Measurements from ENCODE around the gene NRP2. TPM values are rescaled to one million over a fixed set of nuclear protein-coding genes. Genes with fewer than 3 reads are reported as not detected.
A peak's percentile ranks its signal among the peaks of the same experiment; 100 is the strongest.

NRP2 gene
- polyA plus RNA-seq, 2 of the 4 experiments (the other 2 are of a cell fraction), result 144 to 159 TPM

GRCh38 chr2:205713086-205713485, 30.8 kb downstream of the NRP2 start (continued):
- TF ChIP-seq CBX2 (IDR thresholded peaks at IDR 0.05; ENCODE audit: borderline replicate concordance, low read depth), result no peak

GRCh38 chr2:205714058-205714776, 31.9 kb downstream of the NRP2 start:
- no peak for ATAC-seq
- no peak for DNase-seq (ENCODE audit: low read depth in 1 of 2, low spot score in 1 of 2)
- POLR2A ChIA-PET, result interaction anchor here (0.7 kb wide), 1 partner anchor 32 kb away, joined by 3 read pairs; no protein-coding TSS in a partner anchor
- Histone ChIP-seq H3K27ac (peak overlapping the region; percentile 53 to 93), H3K4me1 (peaks cover 87% of the 10 kb centered on the region), H3K4me3 (no peak overlapping the region), H3K9me3 (no peaks in the 10 kb centered on the region), H3K4me2 (peak overlapping the region; percentile 31)
- CTCF ChIA-PET, result interaction anchor here (1.4 kb wide), 1 partner anchor 33 kb away, joined by 3 read pairs; no protein-coding TSS in a partner anchor
- FAIRE-seq, result no peak
- 76% methylated on average over 5 of the region's 5 CpGs for WGBS (ENCODE audit: missing lambda C conversion rate)
- no peak for TF ChIP-seq PHF8 (IDR thresholded peaks at IDR 0.05; ENCODE audit: borderline replicate concordance, low read depth)

GRCh38 chr2:205714789-205715720, 32.8 kb downstream of the NRP2 start:
- DNase-seq (ENCODE audit: low read depth in 1 of 2, low spot score in 1 of 2) (no peak), FAIRE-seq (no peak), ATAC-seq (peak; percentile 41 to 46; a peak in 4 of 6 replicates)
- H3K4me2 ChIP-seq, result peak overlapping the region; percentile 31
- no peak overlapping the region for H3K4me3 ChIP-seq
- CTCF ChIA-PET, result interaction anchor here (1.0 to 1.4 kb wide), 2 partner anchors 11 to 34 kb away, joined by 3 to 5 read pairs; no protein-coding TSS in a partner anchor
- peaks cover 92% of the 10 kb centered on the region for H3K4me1 ChIP-seq
- H3K27ac ChIP-seq, result peak overlapping the region; percentile 53 to 93
- POLR2A ChIA-PET, result interaction anchor here (0.7 kb wide), 1 partner anchor 31 kb away, joined by 3 read pairs; no protein-coding TSS in a partner anchor
- 64% methylated on average over 13 of the region's 13 CpGs for WGBS (ENCODE audit: missing lambda C conversion rate)
- H3K9me3 ChIP-seq, result no peaks in the 10 kb centered on the region
- TF ChIP-seq CEBPB (IDR thresholded peaks at IDR 0.05), result 0 out of 4 replicates have a peak, but pooled peaks of 1 of the 2 experiments have one; percentile 9
- no peak for TF ChIP-seq RNF2 (IDR thresholded peaks at IDR 0.05; ENCODE audit: borderline replicate concordance, low read depth)
- 0 out of 2 replicates have a peak, but pooled peaks have one; percentile 26 for TF ChIP-seq MAX (IDR thresholded peaks at IDR 0.05)
- no peak for TF ChIP-seq BCL3 (IDR thresholded peaks at IDR 0.05)
- TF ChIP-seq JUN (IDR thresholded peaks at IDR 0.05), result no peak

- DNase-seq (ENCODE audit: low read depth in 1 of 2, low spot score in 1 of 2), result peak; percentile 37 to 75
- peak overlapping the region; percentile 31; the same call in 1 of the 3 replicates for H3K4me2 ChIP-seq
Observed at GRCh38 chr2:205715831-205716525, 33.7 kb downstream of the NRP2 start.

More at GRCh38 chr2:205715831-205716525, 33.7 kb downstream of the NRP2 start:
- ChIA-PET CTCF (interaction anchor here (0.8 to 1.2 kb wide), 3 partner anchors 10 to 838 kb away, joined by 3 to 5 read pairs (median 3); no protein-coding TSS in a partner anchor), POLR2A (interaction anchor here (1.1 kb wide), 1 partner anchor 33 kb away, joined by 4 read pairs; the partner anchor contains the start of gene NRP2)
- no peak for FAIRE-seq
- 75% methylated on average over 20 of the region's 20 CpGs for WGBS (ENCODE audit: missing lambda C conversion rate)
- ATAC-seq, result peak; percentile 15 to 72; a peak in 3 of 6 replicates
- Histone ChIP-seq H3K4me1 (peaks cover 100% of the 10 kb centered on the region), H3K9me3 (no peaks in the 10 kb centered on the region), H3K4me3 (no peak overlapping the region), H3K27ac (peak overlapping the region; percentile 53 to 93; a peak in 3 of 6 replicates)
- TF ChIP-seq RAD21 (conservative IDR thresholded peaks at IDR 0.05 in 1 of 2, IDR thresholded peaks at IDR 0.05 in 1 of 2) (peak in 1 of 2 experiments; percentile 39; a peak in 1 of 5 replicates), SMC3 (IDR thresholded peaks at IDR 0.05) (peak; percentile 17; the same call in 1 of the 3 replicates), EHF (CRISPR knock-in tag; IDR thresholded peaks at IDR 0.05) (no peak), CTCF (IDR thresholded peaks at IDR 0.05) (peak; percentile 24; the same call in 2 of the 3 replicates), HES2 (IDR thresholded peaks at IDR 0.05) (no peak)

All from A549 (cell line).